Measurements from ENCODE around the gene SURF6.

Gene SURF6

DNA sequence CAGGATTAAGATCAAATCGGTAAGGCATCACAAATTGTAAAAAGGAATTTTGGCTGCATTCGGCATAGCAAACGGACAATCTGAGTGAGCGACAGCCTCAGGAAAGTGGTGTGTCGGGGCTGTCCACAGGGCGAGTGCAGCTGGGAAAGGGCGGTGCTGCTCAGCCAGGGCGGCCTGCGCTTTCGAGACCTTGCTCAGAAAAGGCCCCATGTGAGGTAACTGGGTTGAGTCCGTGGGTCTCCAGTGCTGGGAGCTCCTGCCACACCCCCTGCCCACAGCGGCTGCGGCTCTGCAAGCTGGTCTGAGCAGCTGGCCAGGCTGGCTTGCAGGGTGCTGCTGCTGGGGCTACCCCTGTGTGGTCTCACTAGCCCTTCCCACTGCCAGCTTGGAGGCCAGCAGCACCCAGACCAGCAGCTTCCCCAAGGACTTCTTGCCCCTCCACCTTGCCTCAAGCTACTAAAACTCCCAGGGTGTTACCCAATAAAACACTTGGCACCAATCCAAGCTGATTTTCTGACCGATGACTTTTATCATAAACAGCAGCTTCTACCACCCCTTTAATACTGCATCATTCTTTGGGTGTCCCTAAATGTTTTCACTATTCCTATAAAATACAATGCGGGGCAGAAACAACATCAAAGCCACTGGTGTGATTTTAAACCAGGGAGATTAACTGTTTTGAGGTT is 26.5 kb upstream of the SURF6 start:
- H3K9me3 ChIP-seq (ENCODE audit: severe bottlenecking), result no peaks in the 10 kb centered on the region
- H3K4me3 ChIP-seq (ENCODE audit: severe bottlenecking), result no peak overlapping the region
- peaks cover 13% of the 10 kb centered on the region for H3K4me1 ChIP-seq (ENCODE audit: insufficient read depth, poor library complexity, severe bottlenecking)
- DNase-seq (ENCODE audit: low spot score) (no peak), ATAC-seq (ENCODE audit: low read depth) (no peak)
- H3K27me3 ChIP-seq (ENCODE audit: insufficient read depth, poor library complexity, severe bottlenecking), result no peaks in the 10 kb centered on the region
- TF ChIP-seq, protein P1, sequence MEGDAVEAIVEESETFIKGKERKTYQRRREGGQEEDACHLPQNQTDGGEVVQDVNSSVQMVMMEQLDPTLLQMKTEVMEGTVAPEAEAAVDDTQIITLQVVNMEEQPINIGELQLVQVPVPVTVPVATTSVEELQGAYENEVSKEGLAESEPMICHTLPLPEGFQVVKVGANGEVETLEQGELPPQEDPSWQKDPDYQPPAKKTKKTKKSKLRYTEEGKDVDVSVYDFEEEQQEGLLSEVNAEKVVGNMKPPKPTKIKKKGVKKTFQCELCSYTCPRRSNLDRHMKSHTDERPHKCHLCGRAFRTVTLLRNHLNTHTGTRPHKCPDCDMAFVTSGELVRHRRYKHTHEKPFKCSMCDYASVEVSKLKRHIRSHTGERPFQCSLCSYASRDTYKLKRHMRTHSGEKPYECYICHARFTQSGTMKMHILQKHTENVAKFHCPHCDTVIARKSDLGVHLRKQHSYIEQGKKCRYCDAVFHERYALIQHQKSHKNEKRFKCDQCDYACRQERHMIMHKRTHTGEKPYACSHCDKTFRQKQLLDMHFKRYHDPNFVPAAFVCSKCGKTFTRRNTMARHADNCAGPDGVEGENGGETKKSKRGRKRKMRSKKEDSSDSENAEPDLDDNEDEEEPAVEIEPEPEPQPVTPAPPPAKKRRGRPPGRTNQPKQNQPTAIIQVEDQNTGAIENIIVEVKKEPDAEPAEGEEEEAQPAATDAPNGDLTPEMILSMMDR (IDR thresholded peaks at IDR 0.05; ENCODE audit: poor library complexity, severe bottlenecking), result no peak
- H3K27ac ChIP-seq (ENCODE audit: poor library complexity, severe bottlenecking), result no peak overlapping the region
- H3K36me3 ChIP-seq (ENCODE audit: low read depth), result peaks cover 97% of the 10 kb centered on the region

DNA sequence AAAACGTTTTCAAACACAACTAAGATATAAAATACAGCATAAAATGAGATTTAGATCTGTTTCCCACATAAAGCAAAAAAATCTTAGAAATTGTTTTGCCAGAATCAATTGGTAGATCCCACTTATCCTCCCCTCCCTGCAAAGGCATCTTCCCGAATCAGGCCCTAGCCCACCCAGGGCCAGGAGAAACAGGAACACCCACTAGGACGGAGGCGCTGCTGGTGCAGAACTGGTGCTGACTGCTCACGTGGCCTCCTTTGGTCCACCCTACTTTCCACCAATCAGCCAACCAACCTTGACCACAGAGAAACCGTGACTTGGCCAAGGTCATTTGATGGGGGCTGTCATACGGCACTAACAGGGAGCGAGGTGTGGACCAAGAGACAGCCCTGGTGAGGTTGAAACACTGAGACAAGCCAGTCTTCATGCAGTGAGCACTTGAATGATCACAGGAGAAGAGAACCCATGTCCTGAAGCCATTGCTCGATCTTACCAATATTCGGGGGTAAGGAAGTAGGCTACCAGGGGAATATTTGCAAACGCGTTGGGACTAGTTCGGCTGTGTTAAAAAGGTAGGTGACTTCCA is 25.6 kb upstream of the SURF6 start:
- DNase-seq (ENCODE audit: low spot score) (no peak), ATAC-seq (ENCODE audit: low read depth) (no peak)
- peaks cover 13% of the 10 kb centered on the region for H3K4me1 ChIP-seq (ENCODE audit: insufficient read depth, poor library complexity, severe bottlenecking)
- H3K9me3 ChIP-seq (ENCODE audit: severe bottlenecking), result no peaks in the 10 kb centered on the region
- TF ChIP-seq, protein P1 (IDR thresholded peaks at IDR 0.05; ENCODE audit: poor library complexity, severe bottlenecking), result no peak
- H3K4me3 ChIP-seq (ENCODE audit: severe bottlenecking), result no peak overlapping the region
- peaks cover 90% of the 10 kb centered on the region for H3K36me3 ChIP-seq (ENCODE audit: low read depth)
- H3K27ac ChIP-seq (ENCODE audit: poor library complexity, severe bottlenecking), result no peak overlapping the region
- H3K27me3 ChIP-seq (ENCODE audit: insufficient read depth, poor library complexity, severe bottlenecking), result no peaks in the 10 kb centered on the region

DNA sequence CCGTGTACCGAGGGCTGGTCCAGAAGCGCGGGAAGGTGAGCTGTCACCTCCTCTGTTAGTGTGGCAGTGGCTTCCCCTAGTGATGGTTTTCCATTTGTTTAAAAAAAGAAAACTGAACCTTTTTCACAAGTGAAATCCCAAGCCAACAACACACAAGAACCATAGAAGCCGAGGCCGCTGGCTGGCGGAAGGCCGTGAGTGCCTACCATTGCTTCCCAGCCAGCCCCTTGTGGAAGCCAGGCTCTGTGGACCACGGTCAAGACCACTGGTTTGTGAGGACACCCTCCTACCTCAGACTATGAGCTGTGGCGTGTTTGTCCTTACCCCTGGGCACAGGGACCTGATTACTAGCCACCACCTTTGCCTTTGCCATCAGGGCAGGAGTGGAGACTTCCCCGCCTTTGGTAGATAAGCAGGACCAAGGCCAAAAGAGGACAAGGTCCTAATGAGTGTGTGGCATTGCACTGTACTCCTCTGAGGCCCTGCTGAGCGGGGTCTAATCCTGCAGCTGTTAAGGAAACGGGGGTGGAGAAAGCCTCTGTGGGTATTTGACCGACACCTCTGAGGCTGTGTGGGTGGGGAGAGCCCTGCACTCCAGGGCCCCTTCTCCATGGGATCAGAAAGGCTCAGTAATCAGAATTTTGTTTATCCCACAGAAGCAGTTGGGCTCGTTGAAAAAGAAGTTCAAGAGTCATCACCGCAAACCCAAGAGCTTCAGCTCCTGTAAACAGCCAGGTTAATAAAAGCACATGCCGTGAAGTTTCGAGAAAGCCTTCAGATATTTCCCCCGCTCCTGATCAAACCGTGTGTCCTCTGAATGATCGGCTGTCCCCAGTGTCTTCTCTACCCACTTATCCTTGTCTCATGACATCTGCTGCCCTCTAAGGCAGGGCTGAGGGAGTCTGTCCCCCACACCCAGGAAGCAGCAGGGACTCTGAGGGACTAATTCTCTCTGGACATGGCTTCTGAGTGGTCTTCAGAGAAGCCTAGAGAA is 24.7 kb upstream of the SURF6 start:
- H3K4me1 ChIP-seq (ENCODE audit: insufficient read depth, poor library complexity, severe bottlenecking), result peaks cover 10% of the 10 kb centered on the region
- H3K27me3 ChIP-seq (ENCODE audit: insufficient read depth, poor library complexity, severe bottlenecking), result no peaks in the 10 kb centered on the region
- H3K9me3 ChIP-seq (ENCODE audit: severe bottlenecking), result no peaks in the 10 kb centered on the region
- H3K36me3 ChIP-seq (ENCODE audit: low read depth), result peaks cover 81% of the 10 kb centered on the region
- no peak overlapping the region for H3K27ac ChIP-seq (ENCODE audit: poor library complexity, severe bottlenecking)
- TF ChIP-seq, protein P1 (IDR thresholded peaks at IDR 0.05; ENCODE audit: poor library complexity, severe bottlenecking), result no peak
- DNase-seq (ENCODE audit: low spot score) (no peak), ATAC-seq (ENCODE audit: low read depth) (no peak)
- no peak overlapping the region for H3K4me3 ChIP-seq (ENCODE audit: severe bottlenecking)

DNA sequence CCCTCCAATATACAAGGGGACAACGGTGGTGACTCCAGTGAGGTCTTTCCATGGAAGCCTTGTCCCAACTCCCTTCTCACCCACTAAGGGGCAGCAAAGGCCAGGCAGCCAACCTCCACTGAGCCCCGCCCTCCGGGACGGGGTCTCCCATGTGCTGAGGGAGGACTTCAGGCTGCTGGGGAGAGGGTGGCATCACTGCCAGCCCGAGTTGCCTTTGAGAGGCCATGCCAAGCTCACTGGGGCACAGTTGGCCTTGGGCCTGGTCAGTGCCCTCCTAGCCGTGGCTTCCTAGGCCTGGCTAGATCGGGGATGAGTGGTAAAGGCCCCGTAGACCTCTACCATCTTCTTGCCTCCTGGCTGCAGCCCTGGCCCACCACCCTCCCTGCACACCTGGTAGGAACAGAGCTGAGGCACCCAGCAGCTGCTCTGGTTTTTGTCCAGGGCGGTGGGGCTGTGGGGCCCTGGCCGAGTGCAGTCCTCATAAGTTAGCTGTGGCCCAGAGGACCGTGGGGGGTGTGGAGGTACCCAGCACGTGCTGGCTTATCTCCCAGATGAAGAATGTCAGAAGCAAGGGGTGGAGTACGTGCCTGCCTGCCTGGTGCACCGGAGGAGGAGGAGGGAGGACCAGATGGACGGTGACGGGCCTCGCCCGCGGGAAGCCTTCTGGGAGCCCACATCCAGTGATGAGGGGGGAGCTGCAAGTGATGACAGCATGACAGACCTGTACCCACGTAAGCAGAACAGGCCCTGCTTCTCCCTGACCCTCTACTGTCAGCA is 23.6 kb upstream of the SURF6 start:
- peaks cover 71% of the 10 kb centered on the region for H3K36me3 ChIP-seq (ENCODE audit: low read depth)
- H3K27me3 ChIP-seq (ENCODE audit: insufficient read depth, poor library complexity, severe bottlenecking), result no peaks in the 10 kb centered on the region
- ATAC-seq (ENCODE audit: low read depth), result no peak
- TF ChIP-seq, protein P1 (IDR thresholded peaks at IDR 0.05; ENCODE audit: poor library complexity, severe bottlenecking), result peak; percentile 38
- H3K9me3 ChIP-seq (ENCODE audit: severe bottlenecking), result no peaks in the 10 kb centered on the region
- no peak overlapping the region for H3K27ac ChIP-seq (ENCODE audit: poor library complexity, severe bottlenecking)
- no peak overlapping the region for H3K4me3 ChIP-seq (ENCODE audit: severe bottlenecking)
- no peaks in the 10 kb centered on the region for H3K4me1 ChIP-seq (ENCODE audit: insufficient read depth, poor library complexity, severe bottlenecking)
- DNase-seq (ENCODE audit: low spot score), result no peak
